Spinal cord (tissue), 10 donors: ENCODE data around the gene COASY. TPM values are rescaled to one million over a fixed set of nuclear protein-coding genes. Genes with fewer than 3 reads are reported as not detected.

ENCODE experiments used
- DNase-seq, 6 donors: peaks; one replicate each; pipeline versions ENCODE4 v3.0.0 to v3.0.0-alpha.2; 2013 to 2015; ENCODE audit warnings: low spot score in 6 of 6, low read depth in 4 of 6
- H3K27ac ChIP-seq: one replicate; pipeline ENCODE4 v1.5.1; 2013; ENCODE audit warnings: low read depth, low read length, control low read depth
- H3K27me3 ChIP-seq: one replicate; pipeline ENCODE4 v1.6.1; 2013; ENCODE audit warnings: low read length; ENCODE audit not compliant: control insufficient read depth, insufficient read depth
- H3K36me3 ChIP-seq: one replicate; pipeline ENCODE4 v1.6.1; 2013; ENCODE audit warnings: low read length; ENCODE audit not compliant: control insufficient read depth, insufficient read depth
- H3K4me1 ChIP-seq: one replicate; pipeline ENCODE4 v1.6.1; 2013; ENCODE audit warnings: low read length; ENCODE audit not compliant: control insufficient read depth, insufficient read depth
- H3K4me3 ChIP-seq: one replicate; pipeline ENCODE4 v1.5.1; 2013; ENCODE audit warnings: low read depth, low read length, control low read depth
- H3K9me3 ChIP-seq: one replicate; pipeline ENCODE4 v1.6.1; 2013; ENCODE audit warnings: low read length; ENCODE audit not compliant: control insufficient read depth, insufficient read depth
- WGBS: methylation state at CpG from one replicate; pipeline ENCODE4 v1.1.5; 2013; ENCODE audit warnings: missing lambda C conversion rate; ENCODE audit not compliant: insufficient coverage; 5-methylcytosine and 5-hydroxymethylcytosine counted together
- polyA plus RNA-seq, 2 donors: library from polyadenylated mRNA; unstranded; fragments of 120-200 nt; gene quantifications; one replicate each; pipeline ENCODE4 v1.2.1, GENCODE V29; 2013; ENCODE audit not compliant: insufficient read length in 2 of 2
- total RNA-seq, 2 donors: library from RNA; depleted of rRNA in 1 of 2; stranded (reverse); fragments of 120-200 nt in 1 of 2; fragments of >200 nt in 1 of 2; gene quantifications; one replicate each; pipeline versions ENCODE4 v1.2.3 to v1.2.4, GENCODE V29; 2013 to 2014
- donor health status: healthy.

Gene COASY
- total and polyA plus RNA-seq, 4 donors = 12.8 to 49.7 (median 35.2) TPM

- DNase-seq = no peak
- Histone ChIP-seq H3K27me3 (no peaks in the 10 kb centered on the region), H3K4me1 (peaks cover 20% of the 10 kb centered on the region), H3K9me3 (no peaks in the 10 kb centered on the region), H3K4me3 (no peak overlapping the region), H3K36me3 (peaks cover 64% of the 10 kb centered on the region), H3K27ac (no peak overlapping the region)
- WGBS = 91% methylated on average over 9 of the region's 10 CpGs
These were observed 19.9 kb downstream of the COASY start for GRCh38 chr17:42581744-42582270.

- Histone ChIP-seq H3K9me3 (no peaks in the 10 kb centered on the region), H3K36me3 (peaks cover 74% of the 10 kb centered on the region), H3K27ac (no peak overlapping the region), H3K4me1 (no peaks in the 10 kb centered on the region), H3K27me3 (no peaks in the 10 kb centered on the region), H3K4me3 (no peak overlapping the region)
- no peak for DNase-seq
- WGBS = 86% methylated on average over 9 of the region's 9 CpGs
These were observed 22.9 kb downstream of the COASY start for GRCh38 chr17:42584880-42585279.

- Histone ChIP-seq H3K27ac (no peak overlapping the region), H3K4me1 (no peaks in the 10 kb centered on the region), H3K36me3 (peaks cover 74% of the 10 kb centered on the region), H3K9me3 (no peaks in the 10 kb centered on the region), H3K27me3 (no peaks in the 10 kb centered on the region), H3K4me3 (no peak overlapping the region)
- DNase-seq = no peak
- 100% methylated on average over 1 of the region's 1 CpG for WGBS
These were observed 23.4 kb downstream of the COASY start for GRCh38 chr17:42585353-42585752.

GRCh38 chr17:42586514-42587230 is 24.7 kb downstream of the COASY start:
- no peaks in the 10 kb centered on the region for H3K27me3 ChIP-seq
- H3K36me3 ChIP-seq = peaks cover 70% of the 10 kb centered on the region
- no peak overlapping the region for H3K27ac ChIP-seq
- no peaks in the 10 kb centered on the region for H3K9me3 ChIP-seq
- WGBS = 100% methylated on average over 2 of the region's 7 CpGs
- no peak overlapping the region for H3K4me3 ChIP-seq
- no peak for DNase-seq
- no peaks in the 10 kb centered on the region for H3K4me1 ChIP-seq

GRCh38 chr17:42590886-42591285 is 28.9 kb downstream of the COASY start:
- Histone ChIP-seq H3K4me3 (no peak overlapping the region), H3K27me3 (no peaks in the 10 kb centered on the region), H3K9me3 (no peaks in the 10 kb centered on the region), H3K36me3 (peaks cover 37% of the 10 kb centered on the region), H3K4me1 (no peaks in the 10 kb centered on the region), H3K27ac (no peak overlapping the region)
- no peak for DNase-seq
- 100% methylated on average over 2 of the region's 2 CpGs for WGBS

GRCh38 chr17:42591411-42591810 is 29.5 kb downstream of the COASY start:
- H3K27ac ChIP-seq = no peak overlapping the region
- H3K9me3 ChIP-seq = no peaks in the 10 kb centered on the region
- H3K27me3 ChIP-seq = no peaks in the 10 kb centered on the region
- no peaks in the 10 kb centered on the region for H3K4me1 ChIP-seq
- H3K4me3 ChIP-seq = no peak overlapping the region
- peak in 1 of 6 donors; percentile 13 for DNase-seq
- H3K36me3 ChIP-seq = peaks cover 38% of the 10 kb centered on the region
- 90% methylated on average over 2 of the region's 9 CpGs for WGBS

- H3K27ac ChIP-seq = no peak overlapping the region
- H3K4me3 ChIP-seq = no peak overlapping the region
- H3K27me3 ChIP-seq = no peaks in the 10 kb centered on the region
- peaks cover 7% of the 10 kb centered on the region for H3K36me3 ChIP-seq
- H3K9me3 ChIP-seq = no peaks in the 10 kb centered on the region
- no peak for DNase-seq
- H3K4me1 ChIP-seq = no peaks in the 10 kb centered on the region
- no CpG with 5 or more reads among the region's 3 CpGs for WGBS
These were observed 34.4 kb downstream of the COASY start for GRCh38 chr17:42596386-42596785.

GRCh38 chr17:42598905-42599304 is 37.0 kb downstream of the COASY start:
- 33% methylated on average over 1 of the region's 2 CpGs for WGBS
- no peaks in the 10 kb centered on the region for H3K9me3 ChIP-seq
- no peak overlapping the region for H3K4me3 ChIP-seq
- H3K27me3 ChIP-seq = no peaks in the 10 kb centered on the region
- H3K36me3 ChIP-seq = peaks cover 5% of the 10 kb centered on the region
- no peak overlapping the region for H3K27ac ChIP-seq
- H3K4me1 ChIP-seq = no peaks in the 10 kb centered on the region
- DNase-seq = peak in 2 of 6 donors; percentile 44 to 70

- Histone ChIP-seq H3K4me3 (no peak overlapping the region), H3K9me3 (no peaks in the 10 kb centered on the region), H3K4me1 (peaks cover 17% of the 10 kb centered on the region), H3K36me3 (peaks cover 3% of the 10 kb centered on the region), H3K27me3 (no peaks in the 10 kb centered on the region), H3K27ac (no peak overlapping the region)
- DNase-seq = no peak
- 100% methylated on average over 1 of the region's 7 CpGs for WGBS
These were observed 41.4 kb downstream of the COASY start for GRCh38 chr17:42603318-42603717.

GRCh38 chr17:42607769-42608168 is 45.8 kb downstream of the COASY start:
- no CpG with 5 or more reads among the region's 3 CpGs for WGBS
- H3K4me1 ChIP-seq = peaks cover 21% of the 10 kb centered on the region
- no peak overlapping the region for H3K27ac ChIP-seq
- H3K4me3 ChIP-seq = peak overlapping the region; percentile 87
- DNase-seq = no peak
- no peaks in the 10 kb centered on the region for H3K9me3 ChIP-seq
- peaks cover 16% of the 10 kb centered on the region for H3K36me3 ChIP-seq
- H3K27me3 ChIP-seq = no peaks in the 10 kb centered on the region
